GM12865 (cell line): ENCODE data around the gene CROCC.

Experiments
- DNase-seq: peaks from one replicate; pipeline ENCODE4 v3.0.0; 2010; ENCODE audit warnings: low read depth
- H3K4me3 ChIP-seq: 2 replicates; pipeline ENCODE4 v1.5.1; 2011; ENCODE audit warnings: mild to moderate bottlenecking, low read depth, low read length, control low read depth
- TF ChIP-seq, protein P1 (sequence below): IDR thresholded peaks from 2 replicates; pipeline ENCODE4 v1.5.1; 2011; ENCODE audit warnings: low read length, control low read depth, low read depth, inconsistent platforms; ENCODE audit not compliant: insufficient read depth; ENCODE audit errors: missing control alignments

Gene CROCC

DNA sequence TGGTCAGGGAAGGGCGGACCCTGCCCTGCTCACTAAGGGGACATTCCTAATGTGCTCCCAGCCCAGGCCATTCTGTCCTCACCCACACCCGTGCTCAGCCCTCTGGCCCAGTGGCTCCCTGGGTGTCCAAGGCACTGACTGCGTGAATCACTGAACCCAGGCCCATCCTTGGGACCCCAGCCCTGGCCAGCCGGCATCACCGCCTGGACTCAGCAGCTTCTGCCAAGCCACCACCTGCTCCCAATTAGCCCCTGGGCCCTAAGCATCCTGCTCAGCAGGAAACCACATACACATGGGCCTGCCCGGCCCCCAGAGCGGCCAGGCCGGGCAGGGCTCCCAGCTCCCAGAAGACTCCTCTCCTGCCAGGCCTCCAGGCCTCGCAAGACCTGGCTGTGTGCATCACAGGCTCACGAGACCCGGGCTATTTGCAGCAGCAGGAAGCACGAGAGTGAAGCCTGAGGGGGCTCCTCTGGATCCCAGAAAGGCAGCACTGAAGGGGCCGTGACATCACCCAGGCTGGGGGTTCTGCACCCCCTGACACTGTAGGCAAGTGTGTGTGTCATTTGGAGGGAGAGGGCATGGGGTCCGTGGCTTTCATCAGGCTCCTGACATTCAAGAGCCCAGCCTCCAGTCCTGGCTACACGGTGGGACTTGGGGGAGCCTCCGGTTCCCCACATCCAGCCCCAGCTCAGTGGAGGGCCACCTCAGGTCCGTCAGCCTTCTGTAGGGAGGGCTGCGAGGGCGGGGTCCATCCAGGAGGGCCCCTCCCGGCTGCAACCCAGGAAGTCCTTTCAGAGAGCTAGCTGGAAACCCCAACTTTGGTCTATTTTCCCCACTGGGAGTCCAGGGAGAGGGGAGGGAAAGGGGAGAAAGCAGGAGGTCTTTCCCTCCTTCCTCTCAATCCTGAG, 57.1 kb downstream of the CROCC start:
- no peak for DNase-seq

GRCh38 chr1:16979475-16980327, 58.0 kb downstream of the CROCC start:
- TF ChIP-seq, protein P1, sequence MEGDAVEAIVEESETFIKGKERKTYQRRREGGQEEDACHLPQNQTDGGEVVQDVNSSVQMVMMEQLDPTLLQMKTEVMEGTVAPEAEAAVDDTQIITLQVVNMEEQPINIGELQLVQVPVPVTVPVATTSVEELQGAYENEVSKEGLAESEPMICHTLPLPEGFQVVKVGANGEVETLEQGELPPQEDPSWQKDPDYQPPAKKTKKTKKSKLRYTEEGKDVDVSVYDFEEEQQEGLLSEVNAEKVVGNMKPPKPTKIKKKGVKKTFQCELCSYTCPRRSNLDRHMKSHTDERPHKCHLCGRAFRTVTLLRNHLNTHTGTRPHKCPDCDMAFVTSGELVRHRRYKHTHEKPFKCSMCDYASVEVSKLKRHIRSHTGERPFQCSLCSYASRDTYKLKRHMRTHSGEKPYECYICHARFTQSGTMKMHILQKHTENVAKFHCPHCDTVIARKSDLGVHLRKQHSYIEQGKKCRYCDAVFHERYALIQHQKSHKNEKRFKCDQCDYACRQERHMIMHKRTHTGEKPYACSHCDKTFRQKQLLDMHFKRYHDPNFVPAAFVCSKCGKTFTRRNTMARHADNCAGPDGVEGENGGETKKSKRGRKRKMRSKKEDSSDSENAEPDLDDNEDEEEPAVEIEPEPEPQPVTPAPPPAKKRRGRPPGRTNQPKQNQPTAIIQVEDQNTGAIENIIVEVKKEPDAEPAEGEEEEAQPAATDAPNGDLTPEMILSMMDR = no peak
- no peak for DNase-seq
- H3K4me3 ChIP-seq = no peak overlapping the region

More for the DNA sequence above, 57.1 kb downstream of the CROCC start:
- TF ChIP-seq, protein P1 = no peak
- no peak overlapping the region for H3K4me3 ChIP-seq

DNA sequence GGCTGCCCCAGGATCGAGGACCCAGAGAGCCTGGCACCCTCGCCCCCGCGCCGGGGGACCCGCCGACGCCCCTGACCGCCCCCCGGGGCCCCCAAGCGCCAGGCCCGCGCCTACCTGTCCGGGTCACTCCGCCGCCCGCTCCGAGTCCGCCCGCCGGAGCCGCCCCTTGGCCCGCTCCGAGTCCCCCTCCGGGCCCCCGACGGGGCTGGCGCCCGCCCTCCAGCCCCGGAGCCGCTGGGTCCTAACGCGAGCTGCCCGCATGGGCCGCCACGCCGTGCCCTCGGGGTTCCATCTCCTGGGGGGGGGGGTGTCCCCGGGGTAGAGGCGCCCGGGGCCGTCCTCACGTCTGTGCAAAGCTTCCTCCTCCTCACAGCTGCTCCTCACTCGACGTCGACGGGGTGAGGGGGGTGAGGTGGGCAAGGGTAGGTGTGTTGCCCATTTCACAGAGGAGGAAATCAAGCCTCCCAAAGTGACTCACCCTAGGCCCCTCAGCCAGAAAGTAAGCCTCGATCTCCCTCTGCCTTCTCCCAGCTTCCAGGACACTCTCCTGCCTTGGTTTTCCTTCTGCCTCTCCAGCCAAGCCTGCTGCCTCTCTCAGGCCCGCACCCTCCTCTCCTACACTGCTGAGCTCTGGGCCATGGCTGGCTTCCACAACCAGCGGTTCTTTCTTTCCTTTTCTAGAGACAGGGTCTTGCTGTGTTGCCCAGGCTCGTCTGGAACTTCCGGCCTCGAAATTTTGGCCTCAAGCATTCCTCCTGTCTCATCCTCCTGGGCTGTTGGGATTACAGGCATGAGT, 58.9 kb downstream of the CROCC start, which contains the start of gene MFAP2:
TSS of gene MFAP2 (minus strand) at position 148 of the 796 bp plus-strand sequence. CDS start 2,347 bp downstream, outside the sequence.
- TF ChIP-seq, protein P1 = no peak
- no peak for DNase-seq
- no peak within 1 kb of the TSS for H3K4me3 ChIP-seq

DNA sequence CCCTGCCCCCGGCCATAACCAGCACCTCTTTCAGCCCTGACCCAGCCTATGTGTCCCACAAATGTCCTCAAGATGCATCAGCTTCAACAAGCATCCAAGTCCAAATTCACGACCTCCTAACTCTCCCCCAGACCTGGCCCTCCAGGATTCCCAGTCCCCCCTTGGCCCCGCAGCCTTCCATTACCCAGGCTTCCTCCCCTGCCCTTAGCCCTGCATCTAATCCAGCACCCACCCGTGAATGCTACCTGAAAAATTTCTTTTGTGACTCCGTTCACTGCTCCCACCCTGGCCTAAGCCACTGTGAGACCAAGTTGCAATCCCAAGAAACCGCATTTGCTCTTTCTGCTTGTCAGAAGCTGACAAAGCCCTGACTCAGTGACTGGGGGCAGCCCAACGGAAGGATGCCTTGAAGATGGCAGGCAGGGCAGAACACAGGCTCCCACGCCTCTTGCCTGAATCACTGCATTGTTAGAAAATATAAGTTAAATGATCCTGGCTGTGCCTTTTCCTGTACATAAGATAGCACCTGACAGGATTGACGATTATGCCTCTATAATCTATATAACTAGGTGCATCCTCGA, 59.6 kb downstream of the CROCC start:
- no peak overlapping the region for H3K4me3 ChIP-seq
- TF ChIP-seq, protein P1 = no peak
- no peak for DNase-seq

- DNase-seq = no peak
- H3K4me3 ChIP-seq = no peak overlapping the region
- TF ChIP-seq, protein P1 = no peak
Measured at GRCh38 chr1:16982902-16983301, 61.2 kb downstream of the CROCC start.

- no peak overlapping the region for H3K4me3 ChIP-seq
- no peak for DNase-seq
- TF ChIP-seq, protein P1 = no peak
Measured at GRCh38 chr1:16983649-16984048, 61.9 kb downstream of the CROCC start.
